Measurements from ENCODE around the gene ERCC4.

The ERCC4 gene

DNA sequence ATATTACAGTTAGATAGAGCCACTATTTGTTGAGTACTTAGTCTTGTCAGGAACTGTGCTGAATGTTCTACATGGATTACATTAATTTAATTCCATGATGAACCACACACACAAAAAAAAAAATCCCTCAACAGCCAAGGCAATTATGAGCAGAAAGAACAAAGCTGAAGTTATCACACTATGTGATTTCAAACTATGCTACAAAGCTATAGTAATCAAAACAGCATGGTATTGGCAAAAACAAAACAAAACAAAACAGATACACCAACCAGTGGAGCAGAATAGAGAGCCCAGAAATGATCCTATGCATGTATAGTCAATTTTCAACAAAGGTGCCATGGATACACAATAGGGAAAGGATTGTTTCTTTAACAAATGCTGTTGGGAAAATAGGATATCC lies 8.1 kb upstream of the ERCC4 start:
- no peak for DNase-seq

DNA sequence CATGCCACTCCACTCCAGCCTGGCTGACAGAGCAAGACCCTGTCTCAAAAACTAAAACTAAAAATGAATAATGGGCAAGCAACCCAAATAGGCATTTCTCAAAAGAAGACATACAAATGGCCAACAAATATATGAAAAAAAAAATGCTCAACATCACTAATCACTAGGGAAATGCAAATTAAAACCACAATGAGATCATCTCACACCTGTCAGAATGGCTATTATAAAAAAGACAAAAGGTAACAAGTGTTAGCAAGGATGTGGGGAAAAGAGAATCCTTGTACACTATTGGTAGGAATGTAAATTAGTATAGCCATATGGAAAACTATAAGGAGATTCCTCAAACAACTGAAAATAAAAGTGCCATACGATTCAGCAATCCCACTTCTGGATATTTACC lies 7.1 kb upstream of the ERCC4 start:
- no peak for DNase-seq

DNA sequence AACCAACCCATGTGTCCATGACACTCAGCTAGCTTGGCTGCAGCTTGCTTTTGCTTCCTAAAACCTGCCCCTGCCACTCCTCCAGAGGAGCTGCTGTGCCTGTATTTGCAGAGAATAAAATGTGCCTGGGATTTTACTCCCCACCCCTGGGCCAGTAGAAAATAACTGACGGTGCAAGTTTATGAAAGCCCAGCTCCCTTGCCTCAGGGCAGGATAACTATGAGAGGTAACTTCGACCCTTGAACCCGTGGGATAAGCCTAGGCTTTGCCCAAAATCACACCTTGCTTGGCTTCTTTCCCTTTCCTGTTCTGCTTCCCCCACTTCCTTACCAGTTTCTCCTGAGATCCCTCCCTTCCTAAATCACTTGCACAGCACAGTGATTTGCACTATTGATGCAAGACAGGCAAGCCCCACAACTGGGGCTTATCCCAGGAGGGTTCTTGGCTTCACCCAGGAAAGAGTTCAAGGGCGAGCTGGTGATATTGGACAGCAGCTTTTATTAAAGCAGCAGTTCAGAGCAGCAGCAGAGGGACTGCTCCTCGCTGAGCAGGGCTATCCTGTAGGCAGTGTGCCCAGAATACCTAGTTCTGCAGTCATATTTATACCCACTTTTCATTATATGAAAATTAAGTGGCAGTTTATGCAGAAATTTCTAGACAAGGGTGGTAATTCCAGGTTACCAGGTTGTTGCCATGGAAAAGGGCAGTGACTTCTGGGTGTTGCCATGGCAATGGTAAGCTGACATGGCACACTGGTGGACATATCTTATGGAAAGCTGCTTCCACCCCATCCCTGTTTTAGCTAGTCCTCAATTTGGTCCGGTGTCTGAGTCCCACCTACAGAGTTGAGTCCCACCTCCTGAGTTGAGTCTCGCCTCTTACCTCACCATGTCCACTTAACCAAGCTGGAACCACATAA lies 6.3 kb upstream of the ERCC4 start:
- DNase-seq = no peak

DNA sequence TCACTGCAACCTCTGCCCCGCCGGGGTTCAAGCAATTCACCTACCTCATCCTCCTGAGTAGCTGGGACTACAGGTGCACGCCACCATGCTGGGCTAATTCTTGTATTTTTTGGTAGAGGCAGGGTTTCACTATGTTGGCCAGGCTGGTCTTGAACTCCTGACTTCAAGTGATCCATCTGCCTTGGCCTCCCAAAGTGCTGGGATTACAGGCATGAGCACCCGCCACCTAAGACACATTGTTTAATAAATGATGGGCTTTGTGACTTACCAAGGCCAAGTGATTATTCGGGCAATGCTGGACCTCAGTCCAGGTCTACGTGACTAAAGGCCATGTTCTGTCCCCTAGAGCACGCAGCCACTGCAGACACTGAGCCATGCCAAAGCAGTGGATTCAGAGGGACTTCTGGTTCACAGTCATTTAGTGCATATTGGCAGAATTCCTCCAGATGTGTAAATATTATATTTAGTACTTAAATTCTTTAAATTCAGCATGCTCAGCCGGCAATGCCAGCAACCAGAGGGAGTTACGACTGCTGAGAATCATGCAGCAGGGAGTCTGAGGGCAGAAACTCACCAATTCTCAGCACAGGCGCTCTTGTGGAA lies 4.8 kb upstream of the ERCC4 start:
- DNase-seq = no peak

DNA sequence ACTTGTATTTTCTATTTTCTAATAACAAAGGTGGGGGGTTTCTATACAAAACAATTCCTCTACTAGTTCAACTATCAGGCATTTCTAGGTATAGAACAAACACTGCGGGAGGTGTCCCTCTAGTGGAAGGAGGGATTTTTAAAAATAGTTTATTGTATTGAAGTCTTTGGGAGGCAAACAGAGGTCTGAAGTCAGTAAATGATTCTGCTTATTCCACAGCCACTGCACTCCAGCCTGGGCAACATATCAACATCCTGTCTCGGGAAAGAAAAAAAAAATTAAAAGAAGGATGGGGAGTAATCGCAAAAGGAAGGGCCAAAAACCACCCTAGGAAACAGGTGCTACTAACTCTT lies 648 bp upstream of the ERCC4 start:
- DNase-seq = no peak

DNA sequence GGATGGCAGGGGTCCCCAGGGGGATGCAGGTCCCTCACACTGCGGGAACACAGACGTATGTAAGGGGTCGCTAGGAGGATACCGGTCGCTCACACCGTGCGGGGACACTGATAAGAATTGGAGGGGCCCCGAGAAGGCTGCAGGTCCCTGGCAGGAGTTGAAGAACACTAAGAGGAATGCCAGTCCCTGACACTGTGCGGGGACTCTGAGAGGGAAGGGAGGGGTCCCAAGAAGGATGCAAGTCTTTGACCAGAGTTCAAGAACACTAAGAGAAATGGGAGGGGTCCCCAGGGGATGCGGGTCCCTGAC lies 510 bp downstream of the ERCC4 start:
- no peak for DNase-seq

DNA sequence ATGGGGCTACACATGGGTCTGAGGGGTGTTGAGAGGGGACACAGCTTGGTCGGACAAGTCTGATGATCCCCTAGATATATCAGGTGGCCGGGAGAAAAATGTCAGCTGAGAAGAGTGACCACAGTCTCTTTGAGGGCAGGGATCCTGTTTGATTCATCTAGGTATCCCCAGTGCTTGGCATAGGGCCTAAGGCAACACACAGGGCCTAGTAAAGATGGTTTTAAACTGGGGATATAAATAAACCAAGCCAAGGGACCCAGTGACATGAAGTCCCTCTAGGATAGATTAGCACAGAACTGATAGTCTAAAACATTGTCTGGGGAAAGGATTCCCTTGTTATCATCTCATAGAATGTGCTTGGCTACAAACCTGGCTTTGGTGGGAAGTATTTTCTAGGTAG lies 1.4 kb downstream of the ERCC4 start:
- no peak for DNase-seq

DNA sequence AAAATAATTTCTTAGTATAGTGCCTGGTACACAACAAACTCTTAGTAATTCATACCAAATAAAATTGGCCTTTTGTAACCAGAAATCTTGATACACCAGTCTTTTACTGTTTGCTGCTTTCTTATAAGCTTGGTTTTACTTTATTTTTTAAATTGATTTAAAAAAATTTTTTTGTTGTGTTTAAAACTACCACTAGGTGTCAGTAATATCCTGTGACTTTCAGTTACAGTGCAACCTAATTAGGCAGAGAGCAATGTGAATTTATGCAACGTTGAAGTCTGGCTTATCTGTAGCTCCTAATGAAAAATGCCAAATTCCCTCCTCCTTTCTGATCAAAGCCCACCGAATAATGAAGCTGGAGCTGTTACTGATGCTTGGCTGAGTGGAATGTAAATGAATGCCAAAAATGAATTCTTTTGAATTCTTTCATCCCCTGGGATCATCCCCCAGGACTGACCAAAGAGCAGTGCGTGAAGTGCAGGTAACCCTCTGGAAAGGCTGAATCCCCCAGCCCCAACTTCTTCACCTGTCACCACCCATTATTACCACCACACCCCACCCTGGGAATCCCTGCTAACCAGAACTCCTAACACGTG lies 3.8 kb downstream of the ERCC4 start:
- DNase-seq = no peak

DNA sequence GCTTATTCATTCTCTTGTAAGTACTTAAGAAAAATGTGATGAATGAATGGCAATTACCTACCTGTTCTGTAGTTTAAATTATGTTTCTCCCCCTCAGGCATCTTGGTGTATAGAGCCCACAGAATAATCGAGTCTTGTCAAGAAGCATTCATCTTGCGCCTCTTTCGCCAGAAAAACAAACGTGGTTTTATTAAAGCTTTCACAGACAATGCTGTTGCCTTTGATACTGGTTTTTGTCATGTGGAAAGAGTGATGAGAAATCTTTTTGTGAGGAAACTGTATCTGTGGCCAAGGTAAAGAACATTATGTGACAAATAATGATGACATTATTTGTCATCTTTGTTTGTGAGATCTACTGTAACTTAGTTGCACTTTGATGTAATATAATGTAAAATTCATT lies 6.5 kb downstream of the ERCC4 start:
- no peak for DNase-seq

DNA sequence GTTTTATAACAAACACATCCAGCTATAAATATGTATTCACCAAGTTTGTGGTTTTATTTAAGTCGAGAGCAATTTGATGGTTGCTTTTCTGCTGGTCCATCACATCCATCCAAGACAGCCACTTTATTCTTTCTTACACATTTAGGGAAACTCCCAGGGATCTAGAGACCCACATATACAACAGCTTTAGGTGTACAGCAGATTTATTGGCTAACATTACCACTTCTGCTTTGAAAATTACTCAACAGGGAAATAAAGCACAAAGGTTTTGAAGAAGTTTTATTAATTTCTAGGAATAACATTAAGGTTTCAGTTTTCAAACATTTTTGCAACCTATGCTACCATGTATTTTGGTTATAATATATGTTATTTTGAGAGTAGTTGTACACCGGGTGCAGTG lies 6.9 kb downstream of the ERCC4 start:
- no peak for DNase-seq

DNA sequence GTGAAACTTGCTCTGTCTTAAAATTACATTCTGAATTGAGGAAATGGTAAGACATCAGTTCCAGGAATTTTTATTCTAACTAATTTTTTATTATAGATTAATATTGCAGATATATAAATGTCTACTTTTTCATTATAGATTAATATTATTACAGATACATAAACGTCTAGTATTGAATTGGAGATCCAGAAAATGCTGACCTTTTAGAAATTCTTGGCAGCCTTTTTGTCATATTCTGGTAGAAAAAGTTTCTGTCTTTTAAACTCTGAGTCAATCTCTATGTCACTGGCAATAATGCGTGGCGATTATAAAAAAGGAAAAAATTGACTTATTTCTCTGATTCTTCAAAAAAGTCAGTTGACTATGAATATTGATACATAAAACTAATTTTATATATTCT lies 8.7 kb downstream of the ERCC4 start:
- DNase-seq = no peak

DNA sequence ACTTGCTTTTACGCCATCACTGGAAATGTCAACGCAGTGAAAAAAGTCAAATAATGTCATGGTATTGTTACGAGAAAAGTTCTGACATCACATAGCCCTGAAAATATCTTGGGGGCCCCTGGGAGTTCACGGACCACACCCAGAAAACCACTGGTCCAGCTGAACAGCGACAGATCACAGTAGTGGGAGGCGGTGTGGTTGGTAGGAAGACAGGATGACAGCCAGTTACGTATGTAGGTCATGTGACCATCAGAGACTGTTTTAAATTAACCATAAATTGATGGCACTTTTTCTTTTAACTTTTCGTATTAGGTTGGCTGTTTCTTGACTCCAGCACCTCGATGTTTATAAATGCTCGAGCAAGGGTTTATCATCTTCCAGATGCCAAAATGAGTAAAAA lies 11.9 kb downstream of the ERCC4 start:
- no peak for DNase-seq

DNA sequence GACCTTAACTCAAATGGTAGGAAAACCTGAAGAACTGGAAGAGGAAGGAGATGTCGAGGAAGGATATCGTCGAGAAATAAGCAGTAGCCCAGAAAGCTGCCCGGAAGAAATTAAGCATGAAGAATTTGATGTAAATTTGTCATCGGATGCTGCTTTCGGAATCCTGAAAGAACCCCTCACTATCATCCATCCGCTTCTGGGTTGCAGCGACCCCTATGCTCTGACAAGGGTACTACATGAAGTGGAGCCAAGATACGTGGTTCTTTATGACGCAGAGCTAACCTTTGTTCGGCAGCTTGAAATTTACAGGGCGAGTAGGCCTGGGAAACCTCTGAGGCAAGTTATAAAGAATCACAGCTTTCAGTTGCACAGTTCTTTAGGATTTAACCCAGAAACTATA lies 15.5 kb downstream of the ERCC4 start:
- peak; percentile 18 to 19 for DNase-seq

DNA sequence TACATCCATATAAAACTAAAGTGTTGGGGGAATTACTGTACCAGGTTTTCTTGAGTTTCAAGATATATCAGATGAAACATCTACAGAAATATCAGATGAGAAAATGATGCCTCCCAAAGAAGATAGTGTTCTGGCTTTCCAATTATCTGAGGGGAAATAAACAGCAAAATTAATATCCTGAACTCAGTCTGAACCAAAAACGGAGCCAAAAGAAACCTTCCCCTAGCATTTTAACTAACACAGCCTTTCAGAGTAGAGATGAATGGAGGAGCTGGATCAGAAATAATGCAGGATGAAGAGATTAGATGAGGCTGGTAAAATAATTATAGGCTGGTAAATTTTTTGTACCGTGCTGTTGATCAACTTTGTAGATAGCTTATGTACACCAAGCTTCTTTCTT lies 16.2 kb downstream of the ERCC4 start:
- no peak for DNase-seq

DNA sequence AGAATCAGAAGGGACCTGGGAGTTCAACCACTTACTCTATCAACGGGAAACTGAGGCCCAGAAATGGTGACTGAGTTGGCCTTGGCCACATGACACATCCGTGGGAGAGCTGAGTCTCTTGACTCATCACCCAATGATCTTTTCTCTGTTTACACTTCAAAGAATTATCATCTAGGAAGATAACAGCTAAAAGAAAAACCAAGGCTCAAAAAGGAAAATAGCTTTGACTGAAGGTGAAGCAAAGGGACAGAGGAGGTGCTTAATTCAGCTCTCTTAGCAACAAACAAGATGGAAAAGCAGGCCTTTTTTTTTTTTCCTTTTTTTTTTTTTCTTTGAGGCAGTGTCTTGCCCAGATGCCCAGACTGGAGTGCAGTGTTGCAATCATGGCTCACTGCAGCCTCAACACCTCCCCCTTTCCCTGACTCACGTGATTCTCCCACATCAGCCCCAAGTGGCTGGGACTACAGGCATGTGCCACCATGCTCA lies 16.7 kb downstream of the ERCC4 start:
- no peak for DNase-seq

DNA sequence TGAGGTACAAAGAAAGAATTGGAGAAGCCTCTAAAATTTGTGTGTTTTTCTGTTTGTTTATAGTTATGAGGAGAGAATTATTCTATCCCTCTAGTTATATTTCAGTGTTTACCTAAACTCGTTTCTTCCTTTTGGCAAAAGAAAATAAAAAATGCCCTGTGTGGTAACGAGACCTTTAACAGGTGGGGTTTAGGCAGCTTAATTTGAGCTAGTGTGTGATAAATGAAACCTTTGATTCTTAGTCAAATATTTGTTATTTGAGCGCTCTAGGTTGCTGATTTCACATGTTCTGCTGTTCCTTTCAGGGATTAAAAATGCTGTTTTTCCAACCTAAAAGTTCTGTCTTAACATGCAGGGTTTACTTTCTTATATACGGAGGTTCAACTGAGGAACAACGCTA lies 17.5 kb downstream of the ERCC4 start:
- DNase-seq = no peak

DNA sequence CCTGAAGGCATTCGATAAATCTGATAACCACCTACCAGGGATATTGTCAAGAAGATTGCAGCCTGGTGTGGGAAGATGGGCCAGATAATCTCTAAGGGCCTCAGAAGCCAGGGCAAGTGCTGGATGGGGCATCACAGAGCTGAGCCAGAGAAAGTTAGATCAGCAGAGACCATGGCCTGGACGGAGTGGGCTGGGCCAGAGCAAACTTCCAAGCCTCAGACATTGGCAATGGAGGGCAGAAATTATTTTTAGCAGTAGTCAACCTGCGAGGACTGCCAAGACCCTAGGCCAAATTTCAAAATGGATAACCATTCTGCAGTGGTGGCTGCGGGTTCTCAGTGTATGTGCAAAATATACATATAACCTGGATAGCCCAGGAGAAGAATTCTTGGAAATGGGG lies 18.5 kb downstream of the ERCC4 start:
- DNase-seq = no peak

DNA sequence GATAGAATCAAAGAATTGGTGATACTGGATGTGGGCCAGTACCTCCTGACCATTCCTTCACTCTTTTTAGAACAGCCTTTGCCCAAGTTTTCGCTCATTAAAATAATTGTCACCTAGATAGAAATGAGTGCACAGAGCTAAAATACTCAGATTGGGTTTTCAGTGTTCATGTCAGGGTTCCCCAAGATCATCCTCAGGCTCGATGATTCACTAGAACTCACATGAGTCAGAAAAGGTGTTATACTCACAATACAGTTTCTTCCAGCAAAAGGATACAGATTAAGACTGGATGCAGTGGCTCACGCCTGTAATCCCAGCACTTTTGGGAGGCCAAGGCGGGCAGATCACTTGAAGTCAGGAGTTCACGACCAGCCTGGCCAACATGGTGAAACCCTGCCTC lies 19.9 kb downstream of the ERCC4 start:
- DNase-seq = no peak

DNA sequence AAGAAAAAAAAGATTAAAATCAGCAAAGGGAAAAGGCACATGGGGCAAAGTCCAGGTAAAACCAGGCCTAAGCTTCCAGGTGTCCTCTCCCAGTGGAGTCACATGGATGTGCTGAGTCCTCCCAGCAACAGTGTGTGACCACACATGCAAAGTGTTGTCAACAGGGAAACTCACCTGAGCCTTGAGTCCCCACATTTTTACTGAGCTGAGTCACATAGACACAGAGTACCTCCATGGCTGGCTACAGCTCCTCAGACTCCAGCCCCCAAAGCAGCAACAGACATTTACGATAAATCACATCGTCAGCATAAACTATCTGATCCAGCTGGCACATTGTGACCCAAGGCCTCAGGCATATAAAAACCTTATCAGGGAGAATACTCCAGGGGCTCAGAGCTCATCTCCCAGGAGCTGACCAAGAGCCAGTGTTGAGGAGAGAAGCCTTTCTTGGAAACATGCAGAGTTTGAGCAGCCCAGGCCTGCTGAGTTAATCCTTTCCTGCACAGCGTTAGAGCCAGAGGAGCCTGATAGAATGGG lies 20.5 kb downstream of the ERCC4 start:
- no peak for DNase-seq

DNA sequence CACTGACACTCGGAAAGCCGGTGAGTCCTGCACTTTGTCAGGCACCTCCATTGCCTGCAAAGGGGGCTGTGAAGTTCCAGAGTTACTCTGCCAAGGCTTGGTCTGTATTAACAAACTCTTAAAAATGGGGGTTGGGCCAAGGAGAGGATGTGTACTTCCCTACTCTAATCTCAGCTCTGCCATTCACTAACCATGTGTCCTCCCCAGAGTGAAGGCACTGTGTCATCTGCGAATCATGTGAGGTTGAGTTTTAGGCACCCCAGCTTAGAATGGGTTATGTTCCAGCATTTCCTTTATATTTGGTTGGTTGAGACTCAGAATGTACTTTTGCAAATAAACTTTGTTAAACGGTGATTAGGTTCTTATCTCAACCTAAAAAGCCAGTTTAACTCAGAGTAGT lies 24.9 kb downstream of the ERCC4 start:
- no peak for DNase-seq

DNA sequence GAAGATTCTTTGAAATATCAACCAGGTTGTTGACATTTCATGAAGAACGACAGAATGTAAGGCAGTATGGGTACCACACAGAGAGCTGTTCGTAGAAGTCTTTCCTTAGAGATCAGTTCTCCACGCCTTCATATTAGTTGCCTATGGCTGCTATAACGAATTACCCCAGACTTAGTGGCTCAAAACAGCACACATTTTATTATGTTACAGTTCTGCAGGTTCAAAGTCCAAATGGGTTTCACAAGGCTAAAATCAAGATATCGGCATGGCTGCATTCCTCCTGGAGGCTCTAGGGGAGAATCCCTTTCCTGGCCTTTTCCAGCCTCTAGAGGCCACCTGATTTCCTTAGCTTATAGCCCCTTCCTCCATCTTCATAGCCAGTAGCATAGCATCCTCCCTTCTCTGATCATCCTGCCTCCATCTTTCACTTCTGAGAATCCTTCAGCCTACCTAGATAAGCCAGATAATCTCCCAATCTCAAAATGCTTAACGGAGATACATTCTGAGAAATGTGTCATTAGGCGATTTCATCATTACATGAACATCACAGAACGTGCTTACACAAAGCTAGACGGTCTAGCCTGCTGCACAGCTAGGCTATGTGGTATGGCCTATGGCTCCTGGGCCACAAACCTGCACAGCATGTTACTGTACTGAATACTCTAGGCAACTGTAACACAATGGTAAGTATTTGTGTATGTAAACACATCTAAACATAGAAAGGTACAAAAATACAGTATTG lies 26.0 kb downstream of the ERCC4 start:
- DNase-seq = no peak

DNA sequence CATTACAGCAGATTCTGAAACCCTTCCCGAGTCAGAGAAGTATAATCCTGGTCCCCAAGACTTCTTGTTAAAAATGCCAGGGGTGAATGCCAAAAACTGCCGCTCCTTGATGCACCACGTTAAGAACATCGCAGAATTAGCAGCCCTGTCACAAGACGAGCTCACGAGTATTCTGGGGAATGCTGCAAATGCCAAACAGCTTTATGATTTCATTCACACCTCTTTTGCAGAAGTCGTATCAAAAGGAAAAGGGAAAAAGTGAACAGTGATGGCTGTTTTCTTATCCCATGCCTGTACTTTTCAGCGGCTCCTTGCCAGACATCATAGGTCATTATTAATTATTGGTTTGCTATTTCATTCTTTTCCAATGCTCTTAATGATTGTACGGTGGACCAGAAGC lies 28.1 kb downstream of the ERCC4 start:
- no peak for DNase-seq

DNA sequence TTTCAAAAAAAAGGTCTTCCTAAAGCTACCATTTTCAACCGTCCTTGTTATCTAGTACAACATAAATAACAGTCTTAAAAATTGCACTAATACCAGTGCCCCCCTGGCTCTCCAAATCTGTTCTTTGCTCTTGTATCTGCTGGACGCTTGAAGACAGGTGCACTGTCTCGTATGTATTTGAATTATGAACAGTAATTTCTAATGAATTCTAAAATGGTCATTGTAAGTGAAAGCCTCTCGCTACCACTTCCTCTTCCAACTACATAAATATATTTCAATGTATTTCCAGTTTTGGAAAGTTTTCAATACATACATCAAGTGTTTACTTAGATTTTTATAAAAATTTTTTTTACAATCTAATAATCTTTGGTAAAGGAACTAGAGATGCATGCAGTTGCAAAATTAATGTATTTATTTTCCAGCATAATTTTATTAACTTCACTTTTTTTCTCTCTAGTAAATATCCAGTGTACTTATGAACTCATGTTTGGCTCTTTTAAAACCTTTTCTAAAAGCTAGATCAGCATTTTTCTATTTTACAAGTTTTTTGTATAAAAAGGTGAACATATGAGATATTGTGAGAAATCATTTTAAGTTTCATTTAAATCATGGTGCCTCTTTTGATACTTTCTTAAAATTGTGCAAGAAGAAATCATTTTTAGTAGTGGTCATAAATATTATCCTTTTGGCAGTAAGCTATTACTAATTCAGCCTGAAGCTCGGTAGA lies 31.0 kb downstream of the ERCC4 start:
- DNase-seq = no peak
